ENCODE results near the gene EMC9.

Gene EMC9

DNA sequence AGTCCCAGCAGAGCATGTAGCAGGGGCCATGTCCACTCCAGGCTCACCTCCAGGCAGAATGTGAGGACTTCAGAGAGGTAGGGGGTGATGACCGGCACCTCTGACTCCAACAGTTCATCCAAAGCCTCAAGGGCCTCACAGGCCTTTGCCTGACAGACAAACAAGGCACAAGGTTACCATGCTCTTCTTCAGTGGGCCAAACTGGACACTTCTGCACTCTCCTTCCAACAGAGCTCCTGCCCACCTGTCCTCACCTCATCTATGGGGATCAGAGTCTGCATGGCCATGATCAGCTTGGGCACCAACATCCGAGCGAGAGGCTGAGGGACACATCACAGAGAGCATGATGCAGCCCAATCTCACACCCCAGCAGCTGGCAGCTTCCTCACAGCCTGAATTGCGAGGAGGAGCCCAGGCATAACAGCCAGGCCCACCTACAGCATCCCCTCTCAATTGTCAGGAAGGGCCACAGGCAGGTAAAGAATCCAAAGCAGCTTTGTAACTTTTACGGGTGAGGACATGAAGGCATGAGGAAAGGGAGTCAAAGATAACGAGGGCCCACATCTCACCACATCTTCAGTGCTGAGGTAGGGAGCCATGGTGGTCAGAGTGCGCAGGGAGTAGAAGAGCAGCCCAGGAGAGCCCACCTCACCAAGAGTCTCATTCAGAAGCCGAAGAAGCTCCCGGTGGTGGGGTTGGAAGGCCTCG is 45.6 kb upstream of the EMC9 start:
- Histone ChIP-seq H3K27me3 (ENCODE audit: insufficient read depth, low read length, poor library complexity) (no peaks in the 10 kb centered on the region), H3K4me1 (ENCODE audit: insufficient read depth, low read length) (peaks cover 39% of the 10 kb centered on the region), H3K9ac (ENCODE audit: low read depth, low read length) (peak overlapping the region; percentile 13; the same call in 1 of the 2 replicates), H2AFZ (ENCODE audit: low read depth, low read length) (no peak overlapping the region), H3K79me2 (ENCODE audit: insufficient read depth, low read length) (peaks cover 22% of the 10 kb centered on the region), H3K9me3 (ENCODE audit: insufficient read depth, low read length, severe bottlenecking) (no peaks in the 10 kb centered on the region), H3K27ac (ENCODE audit: low read length) (no peak overlapping the region), H3K4me3 (ENCODE audit: low read depth in 1 of 2, low read length in 2 of 2) (peak overlapping the region in 1 of 2 experiments; percentile 86; a peak in 1 of 4 replicates), H4K20me1 (ENCODE audit: insufficient read depth, low read length) (peaks cover 14% of the 10 kb centered on the region; the same call in 1 of the 2 replicates), H3K4me2 (ENCODE audit: insufficient read depth, low read length) (peak overlapping the region; percentile 92), H3K36me3 (ENCODE audit: insufficient read depth, low read length) (peaks cover 62% of the 10 kb centered on the region)
- DNase-seq (no peak), ATAC-seq (ENCODE audit: insufficient read depth, low read depth) (no peak)
- TF ChIP-seq, protein P1, sequence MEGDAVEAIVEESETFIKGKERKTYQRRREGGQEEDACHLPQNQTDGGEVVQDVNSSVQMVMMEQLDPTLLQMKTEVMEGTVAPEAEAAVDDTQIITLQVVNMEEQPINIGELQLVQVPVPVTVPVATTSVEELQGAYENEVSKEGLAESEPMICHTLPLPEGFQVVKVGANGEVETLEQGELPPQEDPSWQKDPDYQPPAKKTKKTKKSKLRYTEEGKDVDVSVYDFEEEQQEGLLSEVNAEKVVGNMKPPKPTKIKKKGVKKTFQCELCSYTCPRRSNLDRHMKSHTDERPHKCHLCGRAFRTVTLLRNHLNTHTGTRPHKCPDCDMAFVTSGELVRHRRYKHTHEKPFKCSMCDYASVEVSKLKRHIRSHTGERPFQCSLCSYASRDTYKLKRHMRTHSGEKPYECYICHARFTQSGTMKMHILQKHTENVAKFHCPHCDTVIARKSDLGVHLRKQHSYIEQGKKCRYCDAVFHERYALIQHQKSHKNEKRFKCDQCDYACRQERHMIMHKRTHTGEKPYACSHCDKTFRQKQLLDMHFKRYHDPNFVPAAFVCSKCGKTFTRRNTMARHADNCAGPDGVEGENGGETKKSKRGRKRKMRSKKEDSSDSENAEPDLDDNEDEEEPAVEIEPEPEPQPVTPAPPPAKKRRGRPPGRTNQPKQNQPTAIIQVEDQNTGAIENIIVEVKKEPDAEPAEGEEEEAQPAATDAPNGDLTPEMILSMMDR (IDR thresholded peaks at IDR 0.05; ENCODE audit: borderline replicate concordance, extremely low read depth, low read length, poor library complexity, severe bottlenecking): no peak
- no peak for TF ChIP-seq EZH2 (IDR thresholded peaks at IDR 0.05; ENCODE audit: borderline replicate concordance, low read depth, low read length, severe bottlenecking)

DNA sequence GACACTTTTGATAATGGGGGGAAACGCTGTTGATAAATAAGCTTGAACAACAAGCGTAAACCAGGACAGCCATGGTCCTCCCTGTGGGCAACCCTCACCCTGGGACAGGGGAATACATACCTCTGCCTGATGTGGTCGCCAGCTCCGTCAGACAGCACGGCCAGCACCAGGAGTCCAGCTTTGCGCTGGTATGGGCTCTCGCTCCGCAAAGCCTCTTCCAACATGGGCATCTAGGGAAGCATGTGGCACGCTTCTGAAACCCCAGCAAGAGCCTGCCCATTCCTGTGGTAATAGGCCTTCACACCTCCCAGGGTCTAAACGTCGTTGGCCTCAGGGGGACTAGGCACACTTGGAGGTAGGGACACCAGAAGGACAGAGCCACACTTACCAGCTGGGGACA is 44.4 kb upstream of the EMC9 start:
- TF ChIP-seq EZH2 (IDR thresholded peaks at IDR 0.05; ENCODE audit: borderline replicate concordance, low read depth, low read length, severe bottlenecking): no peak
- TF ChIP-seq, protein P1 (IDR thresholded peaks at IDR 0.05; ENCODE audit: borderline replicate concordance, extremely low read depth, low read length, poor library complexity, severe bottlenecking): no peak
- no peaks in the 10 kb centered on the region for H3K9me3 ChIP-seq (ENCODE audit: insufficient read depth, low read length, severe bottlenecking)

DNA sequence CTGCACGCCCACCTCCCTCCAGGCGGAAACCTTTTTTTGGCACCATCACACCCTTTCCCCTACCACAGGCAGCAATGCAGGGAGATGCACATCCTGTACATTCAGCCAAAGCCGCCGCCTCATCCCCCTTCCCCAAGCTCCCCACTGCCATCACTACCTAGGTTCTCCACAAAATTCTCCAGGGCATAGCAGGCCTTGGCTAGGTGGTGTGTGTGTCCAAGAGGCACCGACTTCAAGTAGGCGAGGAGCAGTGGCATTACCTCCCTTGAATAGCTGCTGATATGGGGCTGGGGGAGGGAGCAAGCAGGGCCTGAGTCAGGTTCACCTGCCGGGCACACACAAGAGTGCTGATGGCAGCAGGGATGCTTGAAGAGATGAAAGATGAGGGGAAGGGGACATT is 43.6 kb upstream of the EMC9 start:
- no peak for ATAC-seq (ENCODE audit: insufficient read depth, low read depth)

More for the DNA sequence above, 44.4 kb upstream of the EMC9 start:
- Histone ChIP-seq H3K79me2 (ENCODE audit: insufficient read depth, low read length) (peaks cover 18% of the 10 kb centered on the region), H3K36me3 (ENCODE audit: insufficient read depth, low read length) (peaks cover 69% of the 10 kb centered on the region), H4K20me1 (ENCODE audit: insufficient read depth, low read length) (peaks cover 14% of the 10 kb centered on the region; the same call in 1 of the 2 replicates), H3K4me1 (ENCODE audit: insufficient read depth, low read length) (peaks cover 39% of the 10 kb centered on the region), H3K27me3 (ENCODE audit: insufficient read depth, low read length, poor library complexity) (no peaks in the 10 kb centered on the region), H3K27ac (ENCODE audit: low read length) (no peak overlapping the region), H3K4me2 (ENCODE audit: insufficient read depth, low read length) (no peak overlapping the region), H3K4me3 (ENCODE audit: low read depth in 1 of 2, low read length in 2 of 2) (no peak overlapping the region), H2AFZ (ENCODE audit: low read depth, low read length) (no peak overlapping the region), H3K9ac (ENCODE audit: low read depth, low read length) (no peak overlapping the region)
- DNase-seq: no peak
- no peak for ATAC-seq (ENCODE audit: insufficient read depth, low read depth)

More for the DNA sequence above, 43.6 kb upstream of the EMC9 start:
- H3K36me3 ChIP-seq (ENCODE audit: insufficient read depth, low read length): peaks cover 74% of the 10 kb centered on the region
- no peak for DNase-seq
- peaks cover 18% of the 10 kb centered on the region for H3K79me2 ChIP-seq (ENCODE audit: insufficient read depth, low read length)
- H3K27me3 ChIP-seq (ENCODE audit: insufficient read depth, low read length, poor library complexity): no peaks in the 10 kb centered on the region
- H3K4me1 ChIP-seq (ENCODE audit: insufficient read depth, low read length): peaks cover 33% of the 10 kb centered on the region
- H3K9me3 ChIP-seq (ENCODE audit: insufficient read depth, low read length, severe bottlenecking): no peaks in the 10 kb centered on the region
- H3K4me2 ChIP-seq (ENCODE audit: insufficient read depth, low read length): no peak overlapping the region
- no peak overlapping the region for H3K27ac ChIP-seq (ENCODE audit: low read length)
- no peak overlapping the region for H3K4me3 ChIP-seq (ENCODE audit: low read depth in 1 of 2, low read length in 2 of 2)
- H4K20me1 ChIP-seq (ENCODE audit: insufficient read depth, low read length): peaks cover 17% of the 10 kb centered on the region; the same call in 1 of the 2 replicates
- H3K9ac ChIP-seq (ENCODE audit: low read depth, low read length): no peak overlapping the region
- TF ChIP-seq, protein P1 (IDR thresholded peaks at IDR 0.05; ENCODE audit: borderline replicate concordance, extremely low read depth, low read length, poor library complexity, severe bottlenecking): no peak
- no peak for TF ChIP-seq EZH2 (IDR thresholded peaks at IDR 0.05; ENCODE audit: borderline replicate concordance, low read depth, low read length, severe bottlenecking)
- no peak overlapping the region for H2AFZ ChIP-seq (ENCODE audit: low read depth, low read length)

All from DND-41 (cell line).